HCT116 (cell line): ENCODE data around the gene CHRD. TPM values are rescaled to one million over a fixed set of nuclear protein-coding genes. Genes with fewer than 3 reads are reported as not detected.

Source experiments
- ATAC-seq: fragments of 200-7000 bp; cut with Tn5 transposase; 2 replicates; pipeline ENCODE4 v1.9.1; 2020; ENCODE audit warnings: mild to moderate bottlenecking, moderate library complexity
- BruUV-seq: library from RNA; stranded (reverse); fragments of 400-500 nt; replicated peaks from 2 replicates; lab custom pipeline; 2021; lab: Mats Ljungman, UMichigan
- CTCF ChIA-PET: fragments of 300-600 bp; sonication (Branson Sonifier 250); formaldehyde crosslinking; loops from one replicate; lab custom pipeline; 2021; ENCODE audit warnings: antibody characterized with exemption; lab: Charles Lee
- POLR2A ChIA-PET: fragments of 300-600, 350-600 bp; sonication (Branson Sonifier 250); formaldehyde crosslinking; loops from one replicate; lab custom pipeline; 2021; ENCODE audit warnings: antibody characterized with exemption; lab: Charles Lee
- RAD21 ChIA-PET, 2 experiments: fragments of 300-600 bp; sonication (Branson Sonifier 250); formaldehyde crosslinking; loops; one replicate each; lab custom pipeline; 2023; ENCODE audit warnings: low total read pairs in 2 of 2; ENCODE audit not compliant: uncharacterized antibody in 2 of 2, unreplicated experiment in 2 of 2, low non-redundant PET in 1 of 2; lab: Charles Lee
- DNase-seq: peaks from one replicate; pipeline ENCODE4 v3.0.0-alpha.2; 2010; ENCODE audit warnings: low read depth, low spot score
- H2AFZ ChIP-seq: fragments of 200-600 bp; shearing (Covaris generic), sonication (generic); 2 replicates; pipeline ENCODE4 v1.6.1; 2017; ENCODE audit warnings: low read depth, mixed run types, mixed read lengths, antibody characterized with exemption, low read length; ENCODE audit not compliant: poor library complexity, severe bottlenecking
- H3K27ac ChIP-seq: 2 replicates; pipeline ENCODE4 v1.5.1; 2012; ENCODE audit warnings: low read depth, low read length
- H3K27me3 ChIP-seq: fragments of 200-600 bp; sonication (generic); 2 replicates; pipeline ENCODE4 v1.6.1; 2016; ENCODE audit warnings: mixed run types, low read length, mixed read lengths; ENCODE audit not compliant: insufficient read depth
- H3K36me3 ChIP-seq, 2 experiments: fragments of 200-500 bp in 1 of 2; fragments of 200-600 bp in 1 of 2; sonication (Bioruptor generic) in 1 of 2; sonication (generic) in 1 of 2; 2 replicates each; pipeline versions ENCODE4 v1.5.1 to v1.6.1; 2014 to 2016; ENCODE audit warnings: low read length in 2 of 2, inconsistent platforms in 1 of 2, mixed read lengths in 1 of 2, mixed run types in 1 of 2; ENCODE audit not compliant: insufficient read depth in 2 of 2, control insufficient read depth in 1 of 2
- H3K4me1 ChIP-seq, 2 experiments: fragments of 200-600 bp in 1 of 2; sonication (generic) in 1 of 2; 2 replicates each; pipeline versions ENCODE4 v1.5.1 to v1.6.1; 2012 to 2017; ENCODE audit warnings: low read length in 2 of 2, inconsistent platforms in 1 of 2, mild to moderate bottlenecking in 1 of 2, mixed read lengths in 1 of 2, mixed run types in 1 of 2, moderate library complexity in 1 of 2; ENCODE audit not compliant: insufficient read depth in 2 of 2, control insufficient read depth in 1 of 2
- H3K4me2 ChIP-seq: fragments of 200-600 bp; sonication (generic); 2 replicates; pipeline ENCODE4 v1.6.1; 2017; ENCODE audit warnings: mixed run types, low read length, mixed read lengths
- H3K4me3 ChIP-seq, 2 experiments: fragments of 200-600 bp in 1 of 2; sonication (generic) in 1 of 2; replicated peaks in 1 of 2; 2 replicates each; pipeline ENCODE4 v1.5.1; 2011 to 2016; ENCODE audit warnings: low read length in 2 of 2, control low read depth in 1 of 2, low read depth in 1 of 2, mild to moderate bottlenecking in 1 of 2, mixed read lengths in 1 of 2, mixed run types in 1 of 2
- H3K79me2 ChIP-seq: fragments of 200-600 bp; sonication (generic); 2 replicates; pipeline ENCODE4 v1.6.1; 2017; ENCODE audit warnings: mild to moderate bottlenecking, mixed run types, low read length, moderate library complexity, mixed read lengths; ENCODE audit not compliant: insufficient read depth
- H3K9ac ChIP-seq: fragments of 200-600 bp; sonication (generic); 2 replicates; pipeline ENCODE4 v1.6.1; 2016; ENCODE audit warnings: low read length, mixed read lengths
- H3K9me2 ChIP-seq: fragments of 200-600 bp; sonication (generic), shearing (Covaris generic); 2 replicates; pipeline ENCODE4 v1.6.1; 2017; ENCODE audit warnings: mixed run types, mild to moderate bottlenecking, moderate library complexity; ENCODE audit not compliant: insufficient read depth
- H3K9me3 ChIP-seq, 2 experiments: fragments of 200-500 bp in 1 of 2; fragments of 200-600 bp in 1 of 2; sonication (Bioruptor generic) in 1 of 2; sonication (generic) in 1 of 2; 2 replicates each; pipeline ENCODE4 v1.6.1; 2014 to 2017; ENCODE audit warnings: low read length in 2 of 2, mixed read lengths in 2 of 2, inconsistent platforms in 1 of 2, low read depth in 1 of 2, mild to moderate bottlenecking in 1 of 2, mixed run types in 1 of 2, moderate library complexity in 1 of 2; ENCODE audit not compliant: control insufficient read depth in 1 of 2, insufficient read depth in 1 of 2
- H4K20me1 ChIP-seq: fragments of 200-600 bp; sonication (generic), shearing (Covaris generic); 2 replicates; pipeline ENCODE4 v1.6.1; 2017; ENCODE audit warnings: mixed run types, mild to moderate bottlenecking, moderate library complexity; ENCODE audit not compliant: insufficient read depth
- POLR2A ChIP-seq: IDR thresholded peaks from 2 replicates; pipeline ENCODE4 v1.7.0; 2011; ENCODE audit warnings: borderline replicate concordance; ENCODE audit not compliant: insufficient read depth, insufficient read length; ENCODE audit errors: extremely low read depth
- POLR2AphosphoS5 ChIP-seq: IDR thresholded peaks from 2 replicates; pipeline ENCODE4 v1.6.1; 2011; ENCODE audit warnings: mild to moderate bottlenecking, low read depth, low read length, moderate library complexity
- YY1 ChIP-seq: IDR thresholded peaks from 2 replicates; pipeline ENCODE4 v1.6.1; 2011; ENCODE audit warnings: low read length, low read depth, moderate library complexity, mild to moderate bottlenecking; ENCODE audit not compliant: insufficient replicate concordance; ENCODE audit errors: extremely low read depth
- ZFX ChIP-seq: fragments of 450-650 bp; IDR thresholded peaks from 2 replicates; pipeline ENCODE4 v1.6.1; 2017
- intact Hi-C: fragments of 100-400 bp; cut with micrococcal nuclease; formaldehyde crosslinking; loops from 2 replicates; pipeline ENCODE4 v1.10.0; 2022
- total RNA-seq: library from RNA; stranded (reverse); gene quantifications from one replicate; pipeline ENCODE4 v1.2.1, GENCODE V29; 2021; ENCODE audit not compliant: unreplicated experiment
- TF ChIP-seq, protein P1 (sequence below), 3 experiments: fragments of 200-600 bp in 1 of 3; sonication (generic) in 1 of 3; IDR thresholded peaks in 2 of 3; conservative IDR thresholded peaks in 1 of 3; 2 replicates each; pipeline ENCODE4 v1.5.1; 2012 to 2017; ENCODE audit warnings: low read depth in 2 of 3, low read length in 2 of 3, antibody characterized with exemption in 1 of 3, borderline replicate concordance in 1 of 3, control low read depth in 1 of 3, mild to moderate bottlenecking in 1 of 3, mixed read lengths in 1 of 3, mixed run types in 1 of 3, moderate library complexity in 1 of 3; ENCODE audit not compliant: insufficient read depth in 1 of 3

CHRD gene
- total RNA-seq, 1 experiment from 2014 or later: 8.0 TPM

DNA sequence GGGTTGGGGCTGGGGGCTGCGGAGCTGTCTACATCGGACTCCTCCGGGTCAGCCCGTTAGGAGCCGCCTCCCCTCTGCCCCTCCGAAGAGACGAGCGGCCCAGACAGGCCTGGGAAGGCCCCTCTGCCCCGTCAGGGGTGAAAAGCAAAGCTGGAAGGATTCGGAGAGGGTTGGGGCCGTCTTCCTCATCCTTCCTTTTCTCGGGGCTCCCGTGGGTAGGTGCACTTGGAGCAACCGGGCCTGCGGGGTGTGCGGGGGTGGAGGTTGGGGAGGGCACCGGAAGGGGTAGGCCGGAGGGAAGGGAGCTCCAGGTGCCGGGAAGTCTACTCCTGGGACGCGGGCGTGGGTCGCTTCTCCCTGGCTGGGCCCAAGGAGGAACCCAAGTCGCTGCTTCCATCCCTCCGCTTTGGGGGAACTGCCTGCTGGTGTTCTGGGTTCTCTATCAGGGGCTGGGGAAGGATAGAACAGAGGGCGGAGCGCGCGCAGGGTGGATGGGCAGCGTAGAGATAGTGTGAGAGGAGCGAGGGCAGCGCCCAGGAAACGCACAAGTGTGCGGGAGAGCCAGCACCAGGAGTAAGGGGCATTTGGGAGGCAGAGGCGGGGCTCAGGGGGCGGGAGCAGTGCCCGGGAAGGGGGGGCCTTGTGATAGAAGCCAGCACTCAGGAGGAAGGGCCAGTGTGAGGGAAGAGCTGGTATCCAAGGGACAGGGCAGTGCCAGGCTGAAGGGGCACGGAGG is 17.8 kb upstream of the CHRD start:
- Histone ChIP-seq H3K36me3 (peaks cover 20 to 21% of the 10 kb centered on the region in 2 experiments; a peak in 3 of 4 replicates), H3K4me1 (peaks cover 9 to 25% of the 10 kb centered on the region in 2 experiments), H3K4me2 (peak overlapping the region; percentile 99), H3K27ac (peak overlapping the region; percentile 96), H3K27me3 (no peaks in the 10 kb centered on the region), H2AFZ (no peak overlapping the region), H3K9me2 (no peaks in the 10 kb centered on the region), H4K20me1 (no peaks in the 10 kb centered on the region), H3K4me3 (peak overlapping the region; percentile 95 to 96), H3K79me2 (peaks cover 47% of the 10 kb centered on the region), H3K9me3 (no peaks in the 10 kb centered on the region), H3K9ac (peak overlapping the region; percentile 99)
- DNase-seq (peak; percentile 63), ATAC-seq (peak; percentile 36)
- peak; percentile 7 for TF ChIP-seq POLR2A
- TF ChIP-seq, protein P1, sequence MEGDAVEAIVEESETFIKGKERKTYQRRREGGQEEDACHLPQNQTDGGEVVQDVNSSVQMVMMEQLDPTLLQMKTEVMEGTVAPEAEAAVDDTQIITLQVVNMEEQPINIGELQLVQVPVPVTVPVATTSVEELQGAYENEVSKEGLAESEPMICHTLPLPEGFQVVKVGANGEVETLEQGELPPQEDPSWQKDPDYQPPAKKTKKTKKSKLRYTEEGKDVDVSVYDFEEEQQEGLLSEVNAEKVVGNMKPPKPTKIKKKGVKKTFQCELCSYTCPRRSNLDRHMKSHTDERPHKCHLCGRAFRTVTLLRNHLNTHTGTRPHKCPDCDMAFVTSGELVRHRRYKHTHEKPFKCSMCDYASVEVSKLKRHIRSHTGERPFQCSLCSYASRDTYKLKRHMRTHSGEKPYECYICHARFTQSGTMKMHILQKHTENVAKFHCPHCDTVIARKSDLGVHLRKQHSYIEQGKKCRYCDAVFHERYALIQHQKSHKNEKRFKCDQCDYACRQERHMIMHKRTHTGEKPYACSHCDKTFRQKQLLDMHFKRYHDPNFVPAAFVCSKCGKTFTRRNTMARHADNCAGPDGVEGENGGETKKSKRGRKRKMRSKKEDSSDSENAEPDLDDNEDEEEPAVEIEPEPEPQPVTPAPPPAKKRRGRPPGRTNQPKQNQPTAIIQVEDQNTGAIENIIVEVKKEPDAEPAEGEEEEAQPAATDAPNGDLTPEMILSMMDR (IDR thresholded peaks at IDR 0.05 in 2 of 3, conservative IDR thresholded peaks at IDR 0.05 in 1 of 3; ENCODE audit: borderline replicate concordance in 1 of 3, insufficient read depth in 1 of 3, low read depth in 2 of 3, low read length in 2 of 3): no peak
- peak; percentile 54; the same call in 1 of the 2 replicates for TF ChIP-seq POLR2AphosphoS5
- TF ChIP-seq ZFX: peak; percentile 48
- no peak for TF ChIP-seq YY1
- POLR2A ChIA-PET: interaction anchor here (0.7 to 2.6 kb wide), 9 partner anchors 10 to 179 kb away, joined by 3 to 13 read pairs (median 4); no protein-coding TSS in a partner anchor
- intact Hi-C loops: loop anchor here (2.0 kb wide), 2 partner anchors 47 to 183 kb away; partner anchors contain the start of gene EIF4G1
- BruUV-seq: TSS peak; percentile 33
- RAD21 ChIA-PET: interaction anchor here in 1 of 2 experiments (0.6 to 0.7 kb wide), 2 partner anchors 9 to 10 kb away, joined by 3 read pairs; no protein-coding TSS in a partner anchor
- CTCF ChIA-PET: interaction anchor here (0.5 to 1.5 kb wide), 5 partner anchors 10 to 190 kb away, joined by 3 to 7 read pairs (median 3); no protein-coding TSS in a partner anchor
